AG09319 (cell line): ENCODE results near the gene KCTD5.

ENCODE experiments used
- DNase-seq: peaks from one replicate; pipeline ENCODE4 v3.0.0-alpha.2; 2010; ENCODE audit warnings: low read depth; ENCODE audit errors: extremely low read depth
- CTCF ChIP-seq: IDR thresholded peaks from 2 replicates; pipeline ENCODE4 v1.5.1; 2011; ENCODE audit warnings: low read depth, mild to moderate bottlenecking, inconsistent platforms, low read length, moderate library complexity

KCTD5 gene

GRCh38 chr16:2753733-2754020, 71.4 kb downstream of the KCTD5 start:
- no peak; the same call in 1 of the 2 replicates for TF ChIP-seq CTCF
- no peak for DNase-seq

- TF ChIP-seq CTCF: no peak
- DNase-seq: no peak
These were observed 72.8 kb downstream of the KCTD5 start for GRCh38 chr16:2755158-2755557.

GRCh38 chr16:2756288-2757015, 74.1 kb downstream of the KCTD5 start:
- TF ChIP-seq CTCF: no peak
- no peak for DNase-seq

- no peak for DNase-seq
These were observed 75.0 kb downstream of the KCTD5 start for GRCh38 chr16:2757344-2757743.

More at GRCh38 chr16:2757344-2757743, 75.0 kb downstream of the KCTD5 start:
- no peak for TF ChIP-seq CTCF
